ENCODE data around the gene ULBP2.
"Not testable (repeated sequence)": the region's sequence is repeated elsewhere in the genome, so short reads cannot be mapped to it uniquely, and the experiment has no call there.

- TF ChIP-seq ZNF274 (IDR thresholded peaks at IDR 0.05; ENCODE audit: low read depth, low read length); YY1 (IDR thresholded peaks at IDR 0.05; ENCODE audit: insufficient read depth, insufficient read length): not testable (repeated sequence)
These were observed 19.7 kb upstream of the ULBP2 start for GRCh38 chr6:149922091-149922490.

All from NT2/D1 (cell line).